T-helper 9 cell (primary cell): ENCODE measurements around the gene ID4.

Experiments
- DNase-seq: peaks from one replicate; pipeline ENCODE4 v3.0.0-alpha.2; 2020

ID4 gene

GRCh38 chr6:19860235-19860877 is 23.2 kb downstream of the ID4 start:
- no peak for DNase-seq

- no peak for DNase-seq
Observed at GRCh38 chr6:19864285-19864684, 27.1 kb downstream of the ID4 start.

GRCh38 chr6:19865178-19865577 is 28.0 kb downstream of the ID4 start:
- no peak for DNase-seq

- DNase-seq = no peak
Observed at GRCh38 chr6:19866173-19866984, 29.2 kb downstream of the ID4 start.

- no peak for DNase-seq
Observed at GRCh38 chr6:19866985-19867627, 29.9 kb downstream of the ID4 start.

- no peak for DNase-seq
Observed at GRCh38 chr6:19869464-19869863, 32.3 kb downstream of the ID4 start.

- no peak for DNase-seq
Observed at GRCh38 chr6:19870322-19870721, 33.2 kb downstream of the ID4 start.

GRCh38 chr6:19873031-19873430 is 35.9 kb downstream of the ID4 start:
- no peak for DNase-seq

- no peak for DNase-seq
Observed at GRCh38 chr6:19876672-19877071, 39.5 kb downstream of the ID4 start.

GRCh38 chr6:19879663-19880062 is 42.5 kb downstream of the ID4 start:
- DNase-seq = no peak

- no peak for DNase-seq
Observed at GRCh38 chr6:19880066-19880465, 42.9 kb downstream of the ID4 start.

- no peak for DNase-seq
Observed at GRCh38 chr6:19891451-19891850, 54.3 kb downstream of the ID4 start.
